ENCODE results near the gene DENND1A.

Gene DENND1A

GRCh38 chr9:123534336-123534735 lies 395.6 kb downstream of the DENND1A start:
- DNase-seq (ENCODE audit: low read depth in 2 of 2) = no peak

GRCh38 chr9:123530244-123530643 lies 399.7 kb downstream of the DENND1A start:
- no peak for DNase-seq (ENCODE audit: low read depth in 2 of 2)

GRCh38 chr9:123528501-123528900 lies 401.4 kb downstream of the DENND1A start:
- DNase-seq (ENCODE audit: low read depth in 2 of 2) = no peak

- DNase-seq (ENCODE audit: low read depth in 2 of 2) = no peak
Measured at GRCh38 chr9:123527981-123528380, 401.9 kb downstream of the DENND1A start.

- no peak for DNase-seq (ENCODE audit: low read depth in 2 of 2)
Measured at GRCh38 chr9:123525957-123526356, 404.0 kb downstream of the DENND1A start.

GRCh38 chr9:123525424-123525823 lies 404.5 kb downstream of the DENND1A start:
- DNase-seq (ENCODE audit: low read depth in 2 of 2) = no peak

GRCh38 chr9:123524866-123525265 lies 405.1 kb downstream of the DENND1A start:
- no peak for DNase-seq (ENCODE audit: low read depth in 2 of 2)

GRCh38 chr9:123523845-123524244 lies 406.1 kb downstream of the DENND1A start:
- DNase-seq (ENCODE audit: low read depth in 2 of 2) = no peak

- DNase-seq (ENCODE audit: low read depth in 2 of 2) = no peak
Measured at GRCh38 chr9:123523001-123523400, 406.9 kb downstream of the DENND1A start.

- DNase-seq (ENCODE audit: low read depth in 2 of 2) = no peak
Measured at GRCh38 chr9:123522251-123522650, 407.7 kb downstream of the DENND1A start.

GRCh38 chr9:123518338-123518737 lies 411.6 kb downstream of the DENND1A start:
- DNase-seq (ENCODE audit: low read depth in 2 of 2) = no peak

GRCh38 chr9:123517512-123517911 lies 412.4 kb downstream of the DENND1A start:
- no peak for DNase-seq (ENCODE audit: low read depth in 2 of 2)

- DNase-seq (ENCODE audit: low read depth in 2 of 2) = no peak
Measured at GRCh38 chr9:123514766-123515165, 415.2 kb downstream of the DENND1A start.

GRCh38 chr9:123513554-123513953 lies 416.4 kb downstream of the DENND1A start:
- DNase-seq (ENCODE audit: low read depth in 2 of 2) = no peak

- no peak for DNase-seq (ENCODE audit: low read depth in 2 of 2)
Measured at GRCh38 chr9:123511326-123512277, 418.3 kb downstream of the DENND1A start.

- no peak for DNase-seq (ENCODE audit: low read depth in 2 of 2)
Measured at GRCh38 chr9:123509646-123510045, 420.3 kb downstream of the DENND1A start.

- DNase-seq (ENCODE audit: low read depth in 2 of 2) = no peak
Measured at GRCh38 chr9:123508048-123508447, 421.9 kb downstream of the DENND1A start.

- no peak for DNase-seq (ENCODE audit: low read depth in 2 of 2)
Measured at GRCh38 chr9:123505496-123505895, 424.4 kb downstream of the DENND1A start.

- no peak for DNase-seq (ENCODE audit: low read depth in 2 of 2)
Measured at GRCh38 chr9:123500336-123500735, 429.6 kb downstream of the DENND1A start.

- DNase-seq (ENCODE audit: low read depth in 2 of 2) = no peak
Measured at GRCh38 chr9:123497830-123498229, 432.1 kb downstream of the DENND1A start.

- DNase-seq (ENCODE audit: low read depth in 2 of 2) = no peak
Measured at GRCh38 chr9:123495731-123496130, 434.2 kb downstream of the DENND1A start.

GRCh38 chr9:123493627-123494026 lies 436.3 kb downstream of the DENND1A start:
- DNase-seq (ENCODE audit: low read depth in 2 of 2) = no peak

- no peak for DNase-seq (ENCODE audit: low read depth in 2 of 2)
Measured at GRCh38 chr9:123490688-123491087, 439.2 kb downstream of the DENND1A start.
